Measurements from ENCODE around the gene CYB561D2. TPM values are rescaled to one million over a fixed set of nuclear protein-coding genes. Genes with fewer than 3 reads are reported as not detected.

Gene CYB561D2
- total RNA-seq, 1 donor from 2014 or later, result 2.2 TPM

DNA sequence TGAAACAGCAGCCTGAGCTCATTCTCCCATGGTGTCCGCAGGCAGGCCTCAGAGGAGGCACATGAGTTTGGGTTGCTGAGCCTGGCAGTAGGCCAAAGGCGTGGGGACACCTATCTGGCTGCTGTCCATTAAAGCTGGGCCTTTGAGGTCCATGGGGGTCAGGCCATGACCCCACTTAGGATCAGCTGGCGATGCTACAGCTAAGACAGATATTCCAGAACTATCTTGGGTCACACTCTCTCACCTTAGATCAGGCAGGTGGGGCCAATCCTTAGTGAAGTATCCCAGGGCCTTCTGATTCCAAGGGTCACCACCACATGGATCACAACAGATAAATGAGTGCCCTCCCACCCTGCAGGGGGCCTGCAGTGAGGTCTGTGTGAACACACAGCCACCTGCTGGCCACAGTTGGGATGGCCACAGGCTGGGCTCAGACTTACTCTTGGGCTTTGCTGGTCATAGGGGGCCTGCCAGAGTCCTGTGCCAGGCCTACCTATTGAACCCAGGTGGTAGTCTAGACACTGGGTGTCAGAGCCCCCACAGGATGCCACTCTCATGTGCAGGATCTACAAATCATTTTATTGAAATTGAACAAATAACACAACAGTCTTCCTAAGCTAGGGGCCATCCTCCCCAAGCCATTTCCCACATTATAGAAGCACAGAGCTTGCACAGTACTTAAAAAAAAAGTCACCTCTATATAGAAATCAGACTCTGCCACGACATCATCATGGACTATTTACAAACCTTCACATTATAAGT is 26.1 kb upstream of the CYB561D2 start:
- Histone ChIP-seq H3K36me3 (no peaks in the 10 kb centered on the region), H3F3A (ENCODE audit: low read depth) (peaks cover 48% of the 10 kb centered on the region), H3K79me2 (ENCODE audit: low read depth) (peaks cover 30% of the 10 kb centered on the region), H3K4me2 (no peak overlapping the region), H3K4me3 (no peak overlapping the region), H2AFZ (replicated peaks) (no peak overlapping the region), H3K9ac (no peak overlapping the region), H3K27ac (no peak overlapping the region), H3K4me1 (peaks cover 29% of the 10 kb centered on the region), H3K9me3 (ENCODE audit: low read depth) (no peaks in the 10 kb centered on the region), H4K20me1 (ENCODE audit: low read depth) (peaks cover 25% of the 10 kb centered on the region), H3K27me3 (no peaks in the 10 kb centered on the region)
- H3K9me3 Mint-ChIP-seq, result no peaks in the 10 kb centered on the region
- peaks cover 4% of the 10 kb centered on the region for H3K36me3 Mint-ChIP-seq
- H3K27ac Mint-ChIP-seq, result no peak overlapping the region
- no peak for TF ChIP-seq EZH2 (IDR thresholded peaks at IDR 0.05)
- TF ChIP-seq, protein P1, sequence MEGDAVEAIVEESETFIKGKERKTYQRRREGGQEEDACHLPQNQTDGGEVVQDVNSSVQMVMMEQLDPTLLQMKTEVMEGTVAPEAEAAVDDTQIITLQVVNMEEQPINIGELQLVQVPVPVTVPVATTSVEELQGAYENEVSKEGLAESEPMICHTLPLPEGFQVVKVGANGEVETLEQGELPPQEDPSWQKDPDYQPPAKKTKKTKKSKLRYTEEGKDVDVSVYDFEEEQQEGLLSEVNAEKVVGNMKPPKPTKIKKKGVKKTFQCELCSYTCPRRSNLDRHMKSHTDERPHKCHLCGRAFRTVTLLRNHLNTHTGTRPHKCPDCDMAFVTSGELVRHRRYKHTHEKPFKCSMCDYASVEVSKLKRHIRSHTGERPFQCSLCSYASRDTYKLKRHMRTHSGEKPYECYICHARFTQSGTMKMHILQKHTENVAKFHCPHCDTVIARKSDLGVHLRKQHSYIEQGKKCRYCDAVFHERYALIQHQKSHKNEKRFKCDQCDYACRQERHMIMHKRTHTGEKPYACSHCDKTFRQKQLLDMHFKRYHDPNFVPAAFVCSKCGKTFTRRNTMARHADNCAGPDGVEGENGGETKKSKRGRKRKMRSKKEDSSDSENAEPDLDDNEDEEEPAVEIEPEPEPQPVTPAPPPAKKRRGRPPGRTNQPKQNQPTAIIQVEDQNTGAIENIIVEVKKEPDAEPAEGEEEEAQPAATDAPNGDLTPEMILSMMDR (IDR thresholded peaks at IDR 0.05), result peak; percentile 84
- TF ChIP-seq EZH2phosphoT487 (IDR thresholded peaks at IDR 0.05), result no peak
- peak overlapping the region; percentile 70 for H3K4me3 Mint-ChIP-seq
- peak; percentile 92 for DNase-seq (ENCODE audit: low spot score)
- H3K4me1 Mint-ChIP-seq, result peaks cover 48% of the 10 kb centered on the region
- H3K27me3 Mint-ChIP-seq (ENCODE audit: insufficient read depth, low read depth), result peaks cover 4% of the 10 kb centered on the region

DNA sequence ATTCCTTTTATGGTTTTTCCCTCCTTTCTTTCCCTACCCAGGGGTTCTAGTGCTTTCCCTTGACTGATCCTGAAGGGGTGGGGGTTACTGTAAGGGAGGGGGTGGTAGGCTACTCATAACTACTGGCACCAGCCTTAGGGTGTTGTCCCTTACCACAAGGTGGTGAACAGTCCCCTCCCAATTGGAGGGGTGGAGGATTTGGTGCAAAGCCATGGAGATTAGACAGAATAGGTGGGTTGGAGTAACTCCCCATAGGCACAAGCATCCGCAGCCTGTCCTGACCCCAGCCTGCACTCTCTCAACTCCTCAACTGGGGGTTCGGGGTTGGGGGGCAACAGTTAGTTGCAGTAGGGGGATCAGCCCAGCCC is 25.6 kb upstream of the CYB561D2 start:
- Mint-ChIP-seq H3K36me3 (no peaks in the 10 kb centered on the region), H3K4me1 (peaks cover 42% of the 10 kb centered on the region), H3K27ac (no peak overlapping the region), H3K9me3 (no peaks in the 10 kb centered on the region), H3K27me3 (ENCODE audit: insufficient read depth, low read depth) (peaks cover 4% of the 10 kb centered on the region), H3K4me3 (peak overlapping the region; percentile 70)
- no peak overlapping the region for H3K9ac ChIP-seq
- no peak overlapping the region for H2AFZ ChIP-seq (replicated peaks)
- H3K79me2 ChIP-seq (ENCODE audit: low read depth), result peaks cover 24% of the 10 kb centered on the region
- peaks cover 20% of the 10 kb centered on the region for H4K20me1 ChIP-seq (ENCODE audit: low read depth)
- no peak overlapping the region for H3K4me2 ChIP-seq
- H3K27ac ChIP-seq, result no peak overlapping the region
- TF ChIP-seq, protein P1 (IDR thresholded peaks at IDR 0.05), result no peak
- TF ChIP-seq EZH2phosphoT487 (IDR thresholded peaks at IDR 0.05) (no peak), EZH2 (IDR thresholded peaks at IDR 0.05) (no peak)
- no peak for DNase-seq (ENCODE audit: low spot score)
- no peaks in the 10 kb centered on the region for H3K27me3 ChIP-seq
- H3F3A ChIP-seq (ENCODE audit: low read depth), result peaks cover 47% of the 10 kb centered on the region
- H3K36me3 ChIP-seq, result no peaks in the 10 kb centered on the region
- no peak overlapping the region for H3K4me3 ChIP-seq
- no peaks in the 10 kb centered on the region for H3K9me3 ChIP-seq (ENCODE audit: low read depth)
- H3K4me1 ChIP-seq, result peaks cover 24% of the 10 kb centered on the region

DNA sequence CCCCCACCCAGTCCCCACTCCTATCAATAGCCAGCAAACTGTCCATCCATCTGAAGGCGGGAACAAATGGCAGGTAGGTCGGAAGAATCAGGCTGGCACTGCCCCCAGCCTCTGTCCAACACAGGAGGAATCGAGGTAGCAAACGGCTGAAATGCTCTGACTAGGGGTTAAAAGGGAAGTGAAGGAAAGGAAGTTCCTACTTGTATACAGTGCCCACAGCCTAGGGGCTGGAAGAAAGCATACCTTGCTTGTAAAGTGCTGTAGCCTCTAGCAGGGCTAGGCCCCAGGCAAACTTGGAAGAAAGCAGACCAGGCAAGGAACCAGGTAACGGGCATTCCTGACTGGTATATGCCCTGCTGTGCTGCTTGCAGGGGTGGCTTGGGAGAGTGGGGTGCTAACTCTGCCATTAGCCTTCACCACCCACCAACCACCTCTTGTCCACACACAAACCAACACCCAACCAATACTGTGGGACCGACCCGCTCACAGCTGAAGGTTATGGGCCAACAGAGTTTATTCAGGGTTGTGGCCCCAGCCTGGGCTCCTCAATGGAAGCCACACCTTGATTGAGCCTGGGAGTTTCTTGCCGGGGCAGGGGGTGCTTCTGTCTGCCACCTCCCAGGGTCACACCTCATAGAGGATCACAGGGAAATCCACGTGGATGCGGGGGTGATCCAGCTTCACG is 25.0 kb upstream of the CYB561D2 start:
- Histone ChIP-seq H3K27ac (no peak overlapping the region), H2AFZ (replicated peaks) (no peak overlapping the region), H3K4me1 (peaks cover 20% of the 10 kb centered on the region), H3K9ac (no peak overlapping the region), H3F3A (ENCODE audit: low read depth) (peaks cover 44% of the 10 kb centered on the region), H3K79me2 (ENCODE audit: low read depth) (peaks cover 19% of the 10 kb centered on the region), H4K20me1 (ENCODE audit: low read depth) (peaks cover 14% of the 10 kb centered on the region), H3K27me3 (no peaks in the 10 kb centered on the region), H3K4me3 (no peak overlapping the region), H3K4me2 (no peak overlapping the region), H3K9me3 (ENCODE audit: low read depth) (no peaks in the 10 kb centered on the region), H3K36me3 (no peaks in the 10 kb centered on the region)
- H3K27ac Mint-ChIP-seq, result no peak overlapping the region
- no peaks in the 10 kb centered on the region for H3K9me3 Mint-ChIP-seq
- H3K4me3 Mint-ChIP-seq, result peak overlapping the region; percentile 95
- H3K36me3 Mint-ChIP-seq, result no peaks in the 10 kb centered on the region
- peaks cover 36% of the 10 kb centered on the region for H3K4me1 Mint-ChIP-seq
- TF ChIP-seq, protein P1 (IDR thresholded peaks at IDR 0.05), result no peak
- TF ChIP-seq EZH2 (IDR thresholded peaks at IDR 0.05) (no peak), EZH2phosphoT487 (IDR thresholded peaks at IDR 0.05) (no peak)
- no peak for DNase-seq (ENCODE audit: low spot score)
- peaks cover 4% of the 10 kb centered on the region for H3K27me3 Mint-ChIP-seq (ENCODE audit: insufficient read depth, low read depth)
